Transverse colon (tissue), 3 donors: ENCODE results near the gene R3HDM4.

ENCODE experiments used
- CTCF ChIP-seq, 5 experiments: fragments of 200-600 bp in 3 of 5; fragments of 450-650 bp in 2 of 5; sonication (generic) in 3 of 5; IDR thresholded peaks; 1 replicate in 2 of 5; 2 replicates in 3 of 5; pipeline ENCODE4 v1.5.1; 2016 to 2017; ENCODE audit warnings: antibody characterized with exemption in 5 of 5, inconsistent platforms in 3 of 5, mild to moderate bottlenecking in 2 of 5, moderate library complexity in 1 of 5
- POLR2A ChIP-seq: fragments of 450-650 bp; IDR thresholded peaks from one replicate; pipeline ENCODE4 v1.6.1; 2016; ENCODE audit warnings: antibody characterized with exemption, mild to moderate bottlenecking, moderate library complexity

- no peak for TF ChIP-seq CTCF (IDR thresholded peaks at IDR 0.05)
- TF ChIP-seq POLR2A: no peak
Measured at GRCh38 chr19:955803-956765, 43.1 kb upstream of the R3HDM4 start.
